Measurements from ENCODE around the gene TMEM201.

GRCh38 chr1:9605946-9606455 lies 17.3 kb downstream of the TMEM201 start:
- TF ChIP-seq YY1 (IDR thresholded peaks at IDR 0.05; ENCODE audit: insufficient read depth, insufficient read length) (no peak), SUZ12 (IDR thresholded peaks at IDR 0.05; ENCODE audit: extremely low read depth, insufficient read depth, insufficient read length) (no peak)

Measured in NT2/D1 (cell line).